ENCODE measurements around the gene STUB1. TPM values are rescaled to one million over a fixed set of nuclear protein-coding genes. Genes with fewer than 3 reads are reported as not detected.

The STUB1 gene
- total and polyA plus RNA-seq, 8 donors = 40.1 to 130 (median 56.2) TPM

GRCh38 chr16:693364-693763 lies 13.2 kb downstream of the STUB1 start:
- ATAC-seq (no peak), DNase-seq (no peak), FAIRE-seq (no peak)
- H3K9me3 ChIP-seq = no peaks in the 10 kb centered on the region
- peaks cover 4 to 28% (median 15%) of the 10 kb centered on the region in 3 donors for H3K4me1 ChIP-seq
- H3K4me3 ChIP-seq = no peak overlapping the region
- TF ChIP-seq, protein P1, sequence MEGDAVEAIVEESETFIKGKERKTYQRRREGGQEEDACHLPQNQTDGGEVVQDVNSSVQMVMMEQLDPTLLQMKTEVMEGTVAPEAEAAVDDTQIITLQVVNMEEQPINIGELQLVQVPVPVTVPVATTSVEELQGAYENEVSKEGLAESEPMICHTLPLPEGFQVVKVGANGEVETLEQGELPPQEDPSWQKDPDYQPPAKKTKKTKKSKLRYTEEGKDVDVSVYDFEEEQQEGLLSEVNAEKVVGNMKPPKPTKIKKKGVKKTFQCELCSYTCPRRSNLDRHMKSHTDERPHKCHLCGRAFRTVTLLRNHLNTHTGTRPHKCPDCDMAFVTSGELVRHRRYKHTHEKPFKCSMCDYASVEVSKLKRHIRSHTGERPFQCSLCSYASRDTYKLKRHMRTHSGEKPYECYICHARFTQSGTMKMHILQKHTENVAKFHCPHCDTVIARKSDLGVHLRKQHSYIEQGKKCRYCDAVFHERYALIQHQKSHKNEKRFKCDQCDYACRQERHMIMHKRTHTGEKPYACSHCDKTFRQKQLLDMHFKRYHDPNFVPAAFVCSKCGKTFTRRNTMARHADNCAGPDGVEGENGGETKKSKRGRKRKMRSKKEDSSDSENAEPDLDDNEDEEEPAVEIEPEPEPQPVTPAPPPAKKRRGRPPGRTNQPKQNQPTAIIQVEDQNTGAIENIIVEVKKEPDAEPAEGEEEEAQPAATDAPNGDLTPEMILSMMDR (IDR thresholded peaks at IDR 0.05) = no peak
- no peak overlapping the region for H3K27ac ChIP-seq
- peaks cover 0 to 9% (median 0%) of the 10 kb centered on the region in 4 donors for H3K27me3 ChIP-seq
- 36 to 52% methylated on average over 21 to 22 of the region's 22 CpGs for WGBS, 2 donors
- H3K36me3 ChIP-seq = no peaks in the 10 kb centered on the region
- intact Hi-C loops (cut with DNase I) = no loop called here

DNA sequence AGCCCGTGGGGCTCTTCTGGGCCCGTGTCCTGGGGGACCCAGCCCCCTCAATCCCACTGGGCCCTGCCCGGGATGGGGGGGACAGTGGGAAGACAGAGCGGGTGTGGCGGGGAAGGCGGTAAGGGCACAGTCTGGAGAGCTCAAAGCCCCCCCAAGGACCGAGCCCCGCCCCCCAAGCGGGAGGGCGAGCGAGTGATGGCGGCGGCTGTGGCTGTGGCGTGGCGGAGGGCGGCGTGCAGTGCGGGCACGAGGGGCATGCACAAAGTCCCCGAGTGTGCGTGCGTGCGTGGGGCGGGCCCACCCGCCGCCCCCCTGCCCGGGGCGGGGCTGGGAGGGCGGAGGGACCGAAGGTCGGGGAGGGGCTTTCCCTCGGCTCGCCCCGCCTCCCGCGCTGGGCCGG lies 13.6 kb downstream of the STUB1 start:
- H3K4me3 ChIP-seq = peak overlapping the region in 1 of 4 donors; percentile 10
- ATAC-seq = no peak

GRCh38 chr16:694187-694862 lies 14.1 kb downstream of the STUB1 start:
- DNase-seq = no peak
- no peak overlapping the region for H3K27ac ChIP-seq
- H3K4me3 ChIP-seq = peak overlapping the region in 1 of 4 donors; percentile 19

More for the DNA sequence above, 13.6 kb downstream of the STUB1 start:
- H3K27ac ChIP-seq = no peak overlapping the region
- TF ChIP-seq, protein P1 (IDR thresholded peaks at IDR 0.05) = no peak
- H3K27me3 ChIP-seq = peaks cover 0 to 9% (median 0%) of the 10 kb centered on the region in 4 donors
- DNase-seq = no peak
- H3K9me3 ChIP-seq = no peaks in the 10 kb centered on the region
- H3K36me3 ChIP-seq = no peaks in the 10 kb centered on the region
- FAIRE-seq = no peak
- 10 to 25% methylated on average over 26 to 37 of the region's 37 CpGs for WGBS, 2 donors
- intact Hi-C loops (cut with DNase I) = no loop called here
- H3K4me1 ChIP-seq = peaks cover 4 to 28% (median 15%) of the 10 kb centered on the region in 3 donors

GRCh38 chr16:694863-695354 lies 14.7 kb downstream of the STUB1 start:
- H3K36me3 ChIP-seq = no peaks in the 10 kb centered on the region
- 3 to 4% methylated on average over 23 to 37 of the region's 37 CpGs for WGBS, 2 donors
- H3K27ac ChIP-seq = no peak overlapping the region
- peaks cover 0 to 19% (median 6%) of the 10 kb centered on the region in 3 donors for H3K4me1 ChIP-seq
- H3K27me3 ChIP-seq = peaks cover 0 to 10% (median under 1%) of the 10 kb centered on the region in 4 donors
- FAIRE-seq (no peak), ATAC-seq (no peak), DNase-seq (no peak)
- intact Hi-C loops (cut with DNase I) = no loop called here
- H3K9me3 ChIP-seq = no peaks in the 10 kb centered on the region
- peak overlapping the region in 2 of 4 donors; percentile 15 to 19 for H3K4me3 ChIP-seq
- TF ChIP-seq, protein P1 (IDR thresholded peaks at IDR 0.05) = no peak

More at GRCh38 chr16:694187-694862, 14.1 kb downstream of the STUB1 start:
- FAIRE-seq (no peak), ATAC-seq (no peak)
- peaks cover 4 to 24% (median 10%) of the 10 kb centered on the region in 3 donors for H3K4me1 ChIP-seq
- no peaks in the 10 kb centered on the region for H3K36me3 ChIP-seq
- peaks cover 0 to 9% (median 0%) of the 10 kb centered on the region in 4 donors for H3K27me3 ChIP-seq
- TF ChIP-seq, protein P1 (IDR thresholded peaks at IDR 0.05) = no peak
- intact Hi-C loops (cut with DNase I) = no loop called here
- H3K9me3 ChIP-seq = no peaks in the 10 kb centered on the region
- 4 to 5% methylated on average over 36 to 64 of the region's 64 CpGs for WGBS, 2 donors
